HUES64 (cell line): Measurements from ENCODE around the gene PVR.
"Not testable (repeated sequence)": the region's sequence is repeated elsewhere in the genome, so short reads cannot be mapped to it uniquely, and the experiment has no call there.

Experiments used
- H3K27ac ChIP-seq: 2 replicates; pipeline ENCODE4 v1.7.0; 2013; ENCODE audit warnings: low read depth, low read length, inconsistent platforms
- H3K27me3 ChIP-seq: 2 replicates; pipeline ENCODE4 v1.6.1; 2013; ENCODE audit warnings: mild to moderate bottlenecking, low read length; ENCODE audit not compliant: insufficient read depth
- H3K36me3 ChIP-seq: 2 replicates; pipeline ENCODE4 v1.6.1; 2013; ENCODE audit warnings: mild to moderate bottlenecking, low read length; ENCODE audit not compliant: insufficient read depth
- H3K4me1 ChIP-seq: 2 replicates; pipeline ENCODE4 v1.6.1; 2013; ENCODE audit warnings: mild to moderate bottlenecking, low read length, moderate library complexity; ENCODE audit not compliant: insufficient read depth
- H3K4me3 ChIP-seq: 2 replicates; pipeline ENCODE4 v1.5.1; 2013; ENCODE audit warnings: mild to moderate bottlenecking, low read length, moderate library complexity
- H3K9ac ChIP-seq: 2 replicates; pipeline ENCODE4 v1.6.1; 2013; ENCODE audit warnings: mild to moderate bottlenecking, low read depth, low read length
- H3K9me3 ChIP-seq: 2 replicates; pipeline ENCODE4 v1.6.1; 2013; ENCODE audit warnings: low read depth, low read length; ENCODE audit not compliant: insufficient read depth
- WGBS: fragments of 150-250, 120-280 bp; methylation state at CpG from one replicate; pipeline ENCODE4 v1.1.7; 2013; ENCODE audit warnings: missing lambda C conversion rate; 5-methylcytosine and 5-hydroxymethylcytosine counted together

PVR gene

DNA sequence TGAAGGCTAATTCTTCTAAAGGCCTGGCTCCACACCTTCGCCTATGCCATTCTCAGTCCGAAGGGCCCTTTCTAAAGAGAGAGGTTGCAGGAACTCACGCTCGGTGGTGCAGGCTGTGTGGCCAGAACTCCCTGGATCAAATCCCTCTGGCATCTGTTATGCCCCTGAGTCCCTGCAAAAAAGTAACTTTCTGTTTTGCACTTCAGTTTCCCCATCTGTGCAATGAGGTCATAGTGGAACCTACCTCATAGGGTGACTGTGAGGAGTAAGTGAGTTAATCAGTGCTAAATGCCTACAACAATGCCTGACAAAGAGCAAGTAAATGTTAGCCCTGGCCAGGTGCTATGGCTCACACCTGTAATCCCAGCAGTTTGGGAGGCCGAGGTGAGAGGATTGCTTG, 23.0 kb upstream of the PVR start:
- 92% methylated on average over 5 of the region's 5 CpGs for WGBS
- Histone ChIP-seq H3K4me3 (no peak overlapping the region), H3K36me3 (no peaks in the 10 kb centered on the region), H3K9me3 (no peaks in the 10 kb centered on the region), H3K27ac (no peak overlapping the region), H3K9ac (no peak overlapping the region), H3K27me3 (no peaks in the 10 kb centered on the region), H3K4me1 (0 out of 2 replicates have a peak, but pooled peaks cover 2% of the 10 kb centered on the region)

DNA sequence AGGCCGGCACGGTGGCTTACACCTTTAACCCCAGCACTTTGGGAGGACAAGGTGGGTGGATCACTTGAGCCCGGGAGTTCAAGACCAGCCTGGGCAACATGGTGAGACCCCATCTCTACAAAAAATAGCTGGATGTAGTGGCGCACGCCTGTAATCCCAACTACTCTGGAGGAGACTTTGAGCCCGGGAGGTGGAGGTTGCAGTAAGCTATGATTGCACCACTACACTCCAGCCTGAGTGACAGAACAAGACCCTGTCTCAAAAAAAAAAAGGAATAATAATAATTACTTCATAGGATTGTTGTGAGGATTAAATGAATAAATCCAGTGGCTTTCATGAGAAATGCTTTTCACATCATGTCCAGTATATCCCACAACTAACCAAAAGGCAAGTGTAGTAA, 22.3 kb upstream of the PVR start:
- Histone ChIP-seq H3K27ac (no peak overlapping the region), H3K4me1 (no peaks in the 10 kb centered on the region), H3K4me3 (no peak overlapping the region), H3K9ac (no peak overlapping the region), H3K9me3 (no peaks in the 10 kb centered on the region), H3K36me3 (no peaks in the 10 kb centered on the region), H3K27me3 (no peaks in the 10 kb centered on the region)
- WGBS = 87% methylated on average over 6 of the region's 6 CpGs

- Histone ChIP-seq H3K4me3 (no peak overlapping the region), H3K4me1 (no peaks in the 10 kb centered on the region), H3K27me3 (no peaks in the 10 kb centered on the region), H3K36me3 (no peaks in the 10 kb centered on the region), H3K9ac (no peak overlapping the region), H3K9me3 (no peaks in the 10 kb centered on the region), H3K27ac (no peak overlapping the region)
- WGBS = 85% methylated on average over 5 of the region's 5 CpGs
Measured at GRCh38 chr19:44623080-44623479, 20.6 kb upstream of the PVR start.

DNA sequence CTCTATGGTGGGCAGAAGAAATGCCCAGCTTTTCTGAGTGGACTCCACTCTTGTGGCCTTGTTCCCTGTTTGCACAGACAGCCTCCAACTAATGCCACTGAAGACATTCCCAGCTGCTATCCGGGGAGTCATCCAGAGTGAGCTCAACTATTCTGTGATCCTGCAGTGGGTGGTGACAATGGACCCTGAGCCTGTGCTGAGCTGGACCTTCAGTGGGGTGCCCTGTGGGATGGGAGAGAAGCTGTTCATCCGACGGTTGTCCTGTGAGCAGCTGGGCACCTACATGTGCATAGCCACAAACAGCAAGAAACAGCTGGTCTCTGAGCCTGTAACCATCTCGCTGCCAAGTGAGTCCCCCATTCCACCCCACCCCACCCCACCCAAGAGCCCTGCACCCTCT, 20.1 kb upstream of the PVR start:
- no peak overlapping the region for H3K4me3 ChIP-seq
- WGBS = 90% methylated on average over 4 of the region's 4 CpGs
- no peaks in the 10 kb centered on the region for H3K36me3 ChIP-seq
- no peaks in the 10 kb centered on the region for H3K27me3 ChIP-seq
- H3K27ac ChIP-seq = no peak overlapping the region
- no peaks in the 10 kb centered on the region for H3K4me1 ChIP-seq
- H3K9ac ChIP-seq = no peak overlapping the region
- H3K9me3 ChIP-seq = no peaks in the 10 kb centered on the region

- H3K27ac ChIP-seq = no peak overlapping the region
- no peak overlapping the region for H3K4me3 ChIP-seq
- H3K27me3 ChIP-seq = no peaks in the 10 kb centered on the region
- no peaks in the 10 kb centered on the region for H3K4me1 ChIP-seq
- H3K9me3 ChIP-seq = no peaks in the 10 kb centered on the region
- WGBS = 89% methylated on average over 4 of the region's 4 CpGs
- H3K36me3 ChIP-seq = no peaks in the 10 kb centered on the region
- H3K9ac ChIP-seq = no peak overlapping the region
Measured at GRCh38 chr19:44624840-44625354, 18.8 kb upstream of the PVR start.

GRCh38 chr19:44625637-44626036, 18.1 kb upstream of the PVR start:
- not testable (repeated sequence) for H3K9ac ChIP-seq, H3K9me3 ChIP-seq, H3K27me3 ChIP-seq, H3K36me3 ChIP-seq, H3K4me1 ChIP-seq, H3K4me3 ChIP-seq, H3K27ac ChIP-seq
- WGBS = 94% methylated on average over 4 of the region's 4 CpGs

DNA sequence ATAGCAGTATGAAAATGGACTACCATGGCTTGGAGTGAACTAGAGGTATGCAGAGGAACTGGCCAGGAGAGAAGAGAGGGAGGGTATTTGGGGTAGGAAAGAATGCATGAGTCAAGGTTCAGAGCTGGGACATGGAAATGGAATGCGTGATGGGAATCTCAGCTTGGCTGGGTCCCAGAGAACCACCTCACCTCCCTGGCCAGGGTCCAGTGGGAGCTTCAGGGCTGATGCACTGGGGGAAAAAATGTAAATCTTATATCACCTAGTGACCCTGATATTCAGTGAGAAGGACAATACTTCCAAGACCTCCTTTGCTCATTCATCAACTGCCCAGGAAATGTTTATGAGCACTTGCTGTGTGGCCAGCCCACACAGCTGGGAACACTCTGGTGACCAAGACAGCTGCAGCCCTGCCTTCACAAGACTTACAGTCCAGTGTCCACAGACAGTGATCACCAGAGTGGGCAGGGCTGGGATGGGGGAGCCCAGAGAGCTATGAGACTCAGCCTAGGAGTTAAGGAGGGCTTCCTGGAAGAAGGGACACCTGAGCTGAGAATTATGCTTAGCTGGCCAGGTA, 17.6 kb upstream of the PVR start:
- WGBS = 79% methylated on average over 1 of the region's 1 CpG
- Histone ChIP-seq H3K36me3 (no peaks in the 10 kb centered on the region), H3K4me3 (no peak overlapping the region), H3K27ac (no peak overlapping the region), H3K9me3 (no peaks in the 10 kb centered on the region), H3K4me1 (no peaks in the 10 kb centered on the region), H3K9ac (no peak overlapping the region), H3K27me3 (no peaks in the 10 kb centered on the region)

- Histone ChIP-seq H3K36me3 (no peaks in the 10 kb centered on the region), H3K9ac (no peak overlapping the region), H3K27ac (no peak overlapping the region), H3K4me1 (no peaks in the 10 kb centered on the region; the same call in 1 of the 2 replicates), H3K27me3 (no peaks in the 10 kb centered on the region), H3K4me3 (no peak overlapping the region), H3K9me3 (no peaks in the 10 kb centered on the region)
- whole genome bisulfite sequencing = 95% methylated on average over 4 of the region's 4 CpGs
Measured at GRCh38 chr19:44627631-44628030, 16.1 kb upstream of the PVR start.

GRCh38 chr19:44628793-44629192, 14.9 kb upstream of the PVR start:
- H3K9ac ChIP-seq = no peak overlapping the region
- no peaks in the 10 kb centered on the region for H3K27me3 ChIP-seq
- H3K27ac ChIP-seq = no peak overlapping the region
- H3K9me3 ChIP-seq = no peaks in the 10 kb centered on the region
- no peak overlapping the region for H3K4me3 ChIP-seq
- H3K36me3 ChIP-seq = no peaks in the 10 kb centered on the region
- H3K4me1 ChIP-seq = peaks cover 9% of the 10 kb centered on the region
- WGBS = 90% methylated on average over 3 of the region's 3 CpGs

GRCh38 chr19:44631611-44632010, 12.1 kb upstream of the PVR start:
- not testable (repeated sequence) for H3K4me3 ChIP-seq, H3K9ac ChIP-seq, H3K27me3 ChIP-seq, H3K27ac ChIP-seq, H3K4me1 ChIP-seq, H3K9me3 ChIP-seq, H3K36me3 ChIP-seq
- WGBS = 94% methylated on average over 7 of the region's 8 CpGs

DNA sequence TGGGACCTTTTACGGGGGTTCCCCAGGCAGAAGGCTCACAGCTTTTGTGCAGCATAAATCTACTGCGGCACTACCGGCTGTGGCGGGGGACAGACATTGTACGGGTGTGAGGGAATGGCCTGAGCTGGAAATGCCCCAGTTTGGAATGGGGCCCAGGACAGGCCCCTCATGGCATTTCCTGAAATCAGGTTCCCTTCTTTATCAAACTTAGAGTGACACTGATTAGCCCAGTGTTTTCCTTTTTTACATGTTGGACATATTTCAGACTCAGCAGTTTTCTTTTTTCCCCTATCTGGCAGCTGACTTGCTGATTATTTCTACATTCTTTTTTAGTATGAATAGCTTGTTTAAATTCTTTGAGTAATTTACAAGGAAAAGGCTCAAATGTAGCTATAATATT, 9.7 kb upstream of the PVR start:
- H3K9ac ChIP-seq, H3K36me3 ChIP-seq, H3K9me3 ChIP-seq, H3K4me1 ChIP-seq, H3K4me3 ChIP-seq, H3K27ac ChIP-seq, H3K27me3 ChIP-seq: not testable (repeated sequence)
- 82% methylated on average over 5 of the region's 5 CpGs for WGBS

GRCh38 chr19:44634785-44635184, 8.9 kb upstream of the PVR start:
- peaks cover 5% of the 10 kb centered on the region; the same call in 1 of the 2 replicates for H3K9me3 ChIP-seq
- H3K9ac ChIP-seq = no peak overlapping the region
- no peak overlapping the region for H3K27ac ChIP-seq
- no peaks in the 10 kb centered on the region for H3K27me3 ChIP-seq
- WGBS = 94% methylated on average over 2 of the region's 2 CpGs
- no peak overlapping the region for H3K4me3 ChIP-seq
- peaks cover 10% of the 10 kb centered on the region for H3K4me1 ChIP-seq
- no peaks in the 10 kb centered on the region for H3K36me3 ChIP-seq
